Dermis blood vessel endothelial cell (primary cell): Measurements from ENCODE around the gene BNC2. TPM values are rescaled to one million over a fixed set of nuclear protein-coding genes. Genes with fewer than 3 reads are reported as not detected.
"Not testable (repeated sequence)": the region's sequence is repeated elsewhere in the genome, so short reads cannot be mapped to it uniquely, and the experiment has no call there.

Experiments used
- DNase-seq: peaks from one replicate; pipeline ENCODE4 v3.0.0; 2010
- total RNA-seq: library from RNA; depleted of rRNA; stranded (reverse); fragments of >200 nt; gene quantifications from 2 replicates; pipeline ENCODE4 v1.2.3, GENCODE V29; 2014

BNC2 gene
- total RNA-seq, 1 donor from 2014 or later: 12.1 TPM

DNA sequence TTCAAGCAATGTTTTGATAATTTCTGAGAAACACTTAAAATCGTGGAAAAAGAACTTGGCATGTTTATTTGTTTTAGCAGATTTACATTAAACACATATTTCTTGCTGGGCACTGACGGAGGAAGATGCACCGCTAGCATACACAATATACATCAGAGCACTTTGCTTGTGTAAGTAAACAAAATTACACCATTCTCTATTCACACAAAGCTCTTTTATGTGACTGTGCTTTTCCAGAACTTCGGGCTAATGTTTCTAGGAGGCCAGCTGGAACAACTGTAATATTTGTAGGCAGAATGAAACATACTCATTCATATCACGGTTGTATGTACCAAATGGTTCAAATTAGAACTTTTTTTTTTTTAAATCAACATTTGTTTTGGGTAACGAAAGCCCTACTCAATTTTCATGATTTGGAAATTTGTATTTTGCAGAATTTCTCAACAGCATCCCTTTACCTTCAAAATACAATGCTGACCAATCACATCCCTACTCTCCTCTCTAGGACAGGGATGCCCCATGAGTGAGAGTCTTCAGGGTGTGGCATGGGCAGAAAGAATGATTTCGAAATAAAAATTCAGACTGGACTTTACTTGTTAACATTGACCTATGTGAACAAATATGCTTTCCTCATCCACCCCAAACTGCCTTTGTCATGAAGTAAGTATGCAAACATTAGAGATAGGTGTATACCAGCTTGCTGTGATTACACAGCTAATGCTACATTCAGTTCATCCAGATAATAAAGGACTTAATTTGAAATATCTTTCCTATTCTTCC is 425.1 kb downstream of the BNC2 start:
- DNase-seq: no peak

DNA sequence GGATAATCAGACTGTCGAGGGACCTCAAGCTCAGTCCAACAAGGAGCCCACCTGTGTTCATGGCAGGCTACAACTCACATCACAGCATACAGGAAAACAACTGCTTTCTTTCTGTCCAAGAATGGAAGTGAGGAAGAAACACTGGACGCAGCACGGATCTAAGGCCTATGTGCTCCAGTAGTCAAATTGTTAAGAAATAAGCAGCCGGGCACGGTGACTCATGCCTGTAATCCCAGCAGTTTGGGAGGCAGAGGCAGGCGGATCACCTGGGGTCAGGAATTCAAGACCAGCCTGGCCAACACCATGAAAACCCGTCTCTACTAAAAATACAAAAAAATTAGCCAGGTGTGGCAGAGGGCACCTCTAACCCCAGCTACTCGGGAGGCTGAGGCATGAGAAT is 427.8 kb downstream of the BNC2 start:
- DNase-seq: peak; percentile 14

DNA sequence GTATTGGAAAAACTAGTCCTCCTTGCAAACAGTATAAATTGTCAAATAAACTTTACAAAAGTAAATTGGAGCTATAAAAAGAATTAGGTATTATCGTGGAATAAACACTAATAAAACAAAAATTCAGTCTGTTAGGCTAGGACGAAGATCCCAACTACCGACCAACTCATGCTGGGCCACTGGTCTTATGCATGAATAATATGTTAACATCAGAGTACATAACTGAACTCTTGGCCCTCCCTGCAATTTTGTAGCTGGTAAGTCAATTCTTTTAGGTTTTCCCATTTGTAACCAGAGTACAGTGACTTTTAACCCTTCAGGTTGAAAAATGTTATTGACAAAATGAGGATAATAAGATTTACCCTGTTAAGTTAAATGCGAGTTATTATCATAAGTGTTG is 428.7 kb downstream of the BNC2 start:
- DNase-seq: no peak

DNA sequence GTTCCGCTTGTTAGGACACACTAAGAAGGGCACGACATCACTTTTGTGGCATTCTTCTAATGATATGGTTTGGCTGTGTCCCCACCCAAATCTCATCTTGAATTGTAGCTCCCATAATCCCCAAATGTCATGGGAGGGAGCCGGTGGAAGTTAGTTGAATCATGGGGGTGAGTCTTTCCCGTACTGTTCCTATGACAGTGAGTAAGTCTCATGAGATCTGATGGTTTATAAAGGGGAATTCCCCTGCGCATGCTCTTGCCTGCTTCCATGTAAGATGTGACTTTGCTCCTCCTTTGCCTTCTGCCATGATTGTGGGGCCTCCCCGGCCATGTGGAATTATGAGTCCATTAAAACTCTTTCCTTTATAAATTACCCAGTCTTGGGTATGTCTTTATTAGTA is 431.6 kb downstream of the BNC2 start:
- DNase-seq: not testable (repeated sequence)

DNA sequence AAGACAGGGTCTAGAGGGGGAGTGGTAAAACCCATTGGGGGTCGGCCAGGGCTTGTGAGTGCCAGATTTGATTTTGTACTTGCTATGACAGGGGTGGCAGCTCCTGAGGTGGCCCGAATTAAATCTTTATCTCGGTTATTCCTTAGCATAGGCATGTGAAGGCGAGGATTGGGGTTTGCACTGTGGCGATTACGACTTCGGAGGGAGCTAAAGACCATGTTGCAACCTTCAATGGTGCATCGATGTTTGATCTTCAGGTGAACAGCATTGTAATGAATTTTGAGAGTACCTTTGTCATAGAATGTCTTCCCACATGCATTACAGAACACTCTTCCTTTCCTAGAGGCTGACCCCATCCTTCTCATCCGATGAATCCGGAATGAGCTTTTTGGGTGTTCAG is 433.9 kb downstream of the BNC2 start:
- DNase-seq: no peak

DNA sequence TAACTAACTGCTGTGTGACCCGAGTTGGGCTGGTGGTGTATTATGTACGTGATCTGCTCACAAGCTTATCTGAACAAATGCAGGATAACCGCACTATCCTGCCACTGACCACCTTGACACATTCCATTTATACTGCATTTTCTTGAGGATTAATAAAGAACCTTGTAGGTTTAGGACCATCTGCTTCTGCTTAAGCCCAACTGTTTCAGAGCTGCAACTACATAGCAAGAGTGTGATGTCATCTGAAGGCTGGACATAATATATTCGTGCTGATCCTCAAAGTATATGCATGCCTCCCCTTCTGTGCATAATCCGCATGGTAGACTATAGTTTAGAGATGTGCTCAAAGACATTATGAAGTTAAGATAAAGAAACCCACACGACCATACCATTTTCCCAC is 435.9 kb downstream of the BNC2 start:
- DNase-seq: no peak

DNA sequence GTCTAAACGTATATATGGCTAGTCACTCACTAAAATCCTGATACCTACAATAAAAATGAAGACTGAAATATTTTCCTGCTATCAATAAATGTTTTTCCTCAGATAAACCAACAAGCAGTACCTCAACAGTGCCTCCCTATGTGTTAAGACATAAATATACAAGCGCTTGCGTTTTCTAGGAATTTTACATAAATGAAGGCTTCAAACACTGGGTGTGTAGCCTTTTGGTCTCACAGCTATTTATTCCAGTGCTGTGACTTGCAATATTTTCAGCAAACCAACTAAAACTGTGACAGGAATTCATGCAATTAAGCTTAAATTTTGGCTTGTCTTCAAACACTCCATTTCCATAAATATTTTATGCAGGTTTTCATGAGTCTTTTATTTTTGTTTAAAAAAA is 437.0 kb downstream of the BNC2 start:
- DNase-seq: no peak

DNA sequence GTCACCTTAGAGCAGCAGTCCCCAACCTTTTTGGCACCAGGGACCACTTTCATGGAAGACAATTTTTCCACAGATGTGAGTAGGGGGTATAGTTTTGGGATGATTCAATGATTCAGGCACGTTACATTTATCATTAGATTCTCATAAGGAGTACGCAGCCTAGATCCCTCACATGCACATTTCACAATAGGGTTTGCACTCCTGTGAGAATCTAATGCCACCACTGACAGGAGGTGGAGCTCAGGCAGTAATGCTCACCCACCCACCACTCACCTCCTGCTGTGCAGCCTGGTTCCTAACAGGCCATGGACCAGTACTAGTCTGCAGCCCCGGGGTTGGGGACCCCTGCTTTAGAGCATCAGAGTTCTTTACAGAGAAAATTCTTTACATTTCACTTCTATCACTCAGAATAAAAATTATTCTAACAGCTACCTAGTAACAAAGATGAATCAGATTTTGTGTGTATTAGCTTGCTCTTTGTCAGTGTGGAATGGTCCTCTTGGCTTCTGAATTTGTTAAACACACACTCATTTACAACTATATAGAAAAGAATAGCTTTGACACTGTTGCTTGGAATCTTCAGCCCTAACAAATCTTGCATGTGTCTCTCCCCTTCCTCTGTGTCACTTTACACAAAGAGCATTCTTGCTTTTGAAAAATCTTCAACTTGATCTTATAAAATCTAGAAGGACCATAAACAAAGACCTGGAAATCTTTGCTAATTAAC is 438.6 kb downstream of the BNC2 start:
- no peak for DNase-seq

DNA sequence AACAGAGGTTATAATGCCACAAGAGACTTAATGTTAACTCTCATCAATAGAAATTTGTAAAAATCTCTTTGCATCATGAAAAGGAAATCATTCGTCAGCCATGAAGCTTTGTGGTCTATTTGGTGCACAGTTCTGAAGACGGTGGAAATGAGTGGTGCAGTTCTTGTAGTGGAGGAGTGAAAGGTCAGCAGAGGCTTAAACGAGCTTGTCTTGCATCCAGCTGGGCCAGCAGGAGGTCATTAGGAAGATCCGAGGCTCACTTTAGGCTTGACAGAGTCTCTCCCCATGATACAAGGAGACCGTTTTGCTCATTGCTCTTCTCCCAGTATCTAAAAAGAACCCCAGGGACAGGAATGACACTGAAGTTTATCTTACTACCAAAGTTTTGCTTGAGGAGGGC is 440.8 kb downstream of the BNC2 start:
- no peak for DNase-seq

DNA sequence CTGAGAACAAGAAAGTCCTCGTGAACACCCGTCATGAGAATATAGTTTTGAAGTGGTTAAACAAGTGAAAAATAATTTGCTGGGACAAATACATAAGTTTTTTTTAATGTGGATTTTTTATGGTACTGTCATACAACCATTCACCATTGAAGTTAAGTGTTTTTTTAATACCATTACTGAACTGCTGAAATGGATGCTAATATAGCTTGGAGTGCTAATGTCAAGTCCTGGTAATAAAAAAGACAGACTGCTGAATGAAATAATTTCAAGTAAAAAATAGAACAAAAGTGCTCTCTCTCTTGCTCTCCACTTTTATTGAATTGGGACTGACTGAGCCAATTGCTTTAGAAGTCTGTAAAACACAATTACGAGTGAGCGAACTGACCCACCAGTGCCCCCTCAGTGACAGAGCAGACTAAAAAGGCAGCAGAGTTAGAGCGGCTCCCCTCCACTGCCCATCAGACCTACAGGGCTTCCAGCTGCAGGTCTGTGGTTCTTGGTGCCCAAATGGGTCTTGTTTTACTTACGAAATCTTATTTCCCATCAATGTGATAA is 442.5 kb downstream of the BNC2 start:
- DNase-seq: no peak

DNA sequence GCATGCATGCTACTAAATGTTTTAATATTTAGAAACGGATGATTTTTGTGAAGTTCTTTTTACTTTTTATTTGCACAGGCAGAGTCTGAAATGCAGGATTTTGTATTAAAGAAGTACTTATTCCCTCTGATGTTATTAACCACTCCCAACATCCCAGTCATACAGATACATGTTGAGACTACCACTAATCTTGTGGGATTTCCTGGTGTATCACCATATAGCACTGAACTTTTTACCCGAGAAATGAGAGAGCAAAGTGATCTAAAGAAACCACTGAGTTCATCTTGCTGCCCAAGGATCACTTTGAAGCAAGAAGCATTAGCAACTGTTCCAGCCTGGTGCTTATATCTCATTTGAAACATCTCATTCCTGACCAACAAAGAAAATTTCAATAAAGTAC is 443.8 kb downstream of the BNC2 start:
- DNase-seq: no peak

DNA sequence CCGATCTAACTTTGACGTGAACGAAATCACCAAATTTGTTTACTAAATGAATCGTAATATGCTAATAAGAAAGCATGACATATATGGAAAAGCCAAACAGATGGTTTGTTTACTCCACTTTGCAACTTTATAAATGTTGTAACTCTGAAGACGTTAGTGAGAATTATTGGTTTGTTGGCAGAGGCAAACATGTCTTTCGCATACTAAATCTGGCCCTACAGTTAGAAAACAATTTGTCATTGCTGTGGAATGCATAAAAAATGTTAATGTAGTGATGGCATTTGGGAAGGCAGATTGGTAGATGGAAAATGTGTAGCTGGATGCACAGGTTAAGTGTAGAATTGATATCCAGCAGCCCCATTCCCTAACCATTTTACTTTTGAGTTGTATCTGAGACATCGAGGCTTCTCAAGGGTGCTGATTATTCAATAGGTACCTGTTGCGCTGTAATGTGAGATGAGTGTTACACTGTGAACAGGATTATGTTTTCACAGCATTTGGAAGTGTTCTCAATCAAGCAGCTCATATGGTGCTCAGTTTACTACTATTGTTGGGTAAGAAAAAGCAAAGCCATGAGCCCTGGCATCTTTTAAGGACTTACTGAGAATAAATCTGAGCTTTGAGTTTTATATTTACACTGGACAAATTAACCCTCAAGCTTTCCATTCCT is 444.8 kb downstream of the BNC2 start:
- DNase-seq: peak; percentile 32

DNA sequence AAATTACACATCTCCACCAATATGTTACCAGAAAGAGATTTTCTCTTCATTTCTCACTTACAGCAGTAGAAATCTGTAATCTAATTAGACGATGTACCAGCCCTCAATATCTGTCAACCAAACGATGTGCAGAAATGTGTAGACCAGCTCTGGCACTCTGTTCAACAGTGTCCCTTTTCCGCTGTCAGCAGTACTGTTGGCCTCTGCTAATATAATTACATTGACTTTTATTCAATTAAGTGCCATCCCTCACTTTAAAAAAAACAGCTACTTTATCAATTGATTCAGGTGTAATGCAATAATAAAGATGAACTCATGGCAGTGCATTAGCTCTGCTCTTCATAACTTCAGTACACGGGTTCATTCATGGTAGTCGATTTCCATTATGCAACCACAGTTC is 448.4 kb downstream of the BNC2 start:
- DNase-seq: no peak

DNA sequence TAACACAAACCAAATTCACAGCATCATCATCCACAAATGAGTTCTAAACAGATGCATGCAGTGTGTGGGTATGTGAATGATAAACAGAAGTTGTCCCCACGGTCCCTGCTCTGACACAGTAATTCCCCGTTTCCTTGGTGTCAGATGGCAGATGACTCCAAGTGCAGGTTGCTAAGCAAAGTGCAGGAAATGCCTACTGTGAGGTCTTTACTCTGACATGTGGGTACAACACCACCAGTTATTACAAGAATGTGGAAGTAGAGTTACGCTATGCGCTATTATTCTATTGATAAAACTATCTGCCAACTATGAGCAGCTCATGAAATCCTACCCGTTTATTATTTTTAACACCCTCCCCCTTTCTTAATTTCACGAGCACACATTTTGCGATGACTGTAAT is 448.9 kb downstream of the BNC2 start:
- DNase-seq: peak; percentile 7

DNA sequence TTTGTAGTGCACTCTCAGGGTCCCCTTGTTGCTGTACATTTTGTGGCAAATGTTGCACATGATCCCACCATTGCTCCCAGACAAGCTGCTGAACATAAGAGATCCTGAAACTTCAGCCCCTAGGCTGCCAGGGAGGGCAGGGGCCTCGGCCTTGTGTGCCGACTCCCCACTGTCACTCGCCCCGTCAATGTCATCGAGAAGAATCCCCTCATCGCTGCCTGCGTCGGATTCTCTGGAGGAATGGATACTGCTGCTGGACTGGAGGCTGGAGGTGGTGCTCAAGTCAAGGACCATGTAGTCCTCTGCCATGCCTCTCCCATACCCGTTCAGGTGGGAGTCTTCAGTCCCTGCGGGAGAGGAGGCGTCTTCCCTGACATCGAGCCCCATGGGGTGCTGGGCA is 451.3 kb downstream of the BNC2 start:
- DNase-seq: no peak

DNA sequence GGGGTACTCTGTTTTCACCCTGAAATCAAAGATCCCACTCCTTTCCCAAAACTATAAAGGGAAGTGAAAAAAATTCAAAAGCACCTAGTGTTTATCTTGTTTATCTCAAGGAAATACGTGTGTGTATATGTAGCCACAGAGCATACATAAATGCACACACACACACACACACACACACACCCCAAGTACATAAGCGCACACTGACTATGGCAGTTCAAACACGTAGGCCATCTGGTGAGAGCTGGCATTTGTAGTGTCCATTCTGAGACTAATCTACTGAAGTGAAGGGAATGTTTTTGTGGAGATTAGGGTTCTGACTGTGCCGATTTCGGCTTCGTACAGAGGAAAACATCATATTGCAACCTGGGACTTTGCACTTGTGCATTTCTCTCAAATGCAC is 451.7 kb downstream of the BNC2 start:
- DNase-seq: no peak

DNA sequence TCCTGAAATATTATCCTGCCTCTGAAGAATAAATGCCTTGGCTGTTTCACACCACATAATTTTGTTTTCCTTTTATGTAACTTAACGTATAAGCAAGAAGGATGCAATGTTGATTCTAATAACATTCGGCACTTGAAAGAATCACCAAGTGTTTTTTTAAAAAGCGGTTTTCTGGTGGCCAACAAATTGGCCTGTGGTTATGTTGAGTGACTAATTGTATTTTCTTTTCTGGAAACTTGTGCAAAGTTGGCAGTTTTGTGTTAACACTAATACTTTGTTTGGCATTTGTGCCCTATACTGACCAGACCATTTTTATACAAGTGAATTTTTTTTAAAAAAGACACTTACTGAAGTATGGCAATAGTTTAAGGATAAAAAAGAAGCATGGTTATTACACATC is 452.7 kb downstream of the BNC2 start:
- DNase-seq: no peak

DNA sequence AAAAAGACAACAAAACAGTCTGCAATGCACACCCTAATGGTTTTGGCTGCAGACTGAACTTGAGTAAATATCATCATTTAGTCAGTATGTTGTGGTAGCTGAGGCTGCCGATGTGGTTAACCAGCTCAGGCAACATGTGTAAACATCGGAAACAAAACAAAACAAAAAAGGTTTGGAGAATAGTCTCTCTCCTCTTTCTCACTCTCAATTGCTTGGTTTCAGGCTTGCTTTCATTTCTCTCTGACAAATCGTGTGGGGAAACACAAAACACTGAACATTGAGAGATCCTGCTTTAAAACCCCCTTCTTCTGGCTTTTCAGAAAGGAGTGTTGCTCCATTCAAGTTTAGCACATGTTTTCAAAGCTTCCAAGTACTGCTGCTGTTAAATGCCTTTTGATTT is 453.3 kb downstream of the BNC2 start:
- peak; percentile 10 for DNase-seq

DNA sequence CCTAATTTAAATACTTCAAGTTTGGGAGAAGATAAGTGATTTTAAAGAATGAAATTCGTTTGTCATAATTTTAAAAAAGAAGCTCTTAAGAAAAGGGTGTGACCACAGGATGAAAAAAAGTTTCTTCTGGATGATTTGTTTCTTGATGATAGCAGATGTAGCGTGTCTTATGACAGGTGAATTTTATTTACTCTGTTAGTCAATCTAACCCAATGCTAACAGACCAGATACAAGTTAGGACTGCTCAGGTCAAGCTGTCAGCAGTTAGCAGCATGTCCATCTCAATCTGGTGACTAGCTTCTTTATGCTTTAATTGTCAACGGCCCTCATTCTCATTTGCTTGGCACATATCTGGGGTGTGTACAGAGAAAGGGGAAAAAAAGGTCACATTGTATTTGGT is 456.0 kb downstream of the BNC2 start:
- DNase-seq: no peak

DNA sequence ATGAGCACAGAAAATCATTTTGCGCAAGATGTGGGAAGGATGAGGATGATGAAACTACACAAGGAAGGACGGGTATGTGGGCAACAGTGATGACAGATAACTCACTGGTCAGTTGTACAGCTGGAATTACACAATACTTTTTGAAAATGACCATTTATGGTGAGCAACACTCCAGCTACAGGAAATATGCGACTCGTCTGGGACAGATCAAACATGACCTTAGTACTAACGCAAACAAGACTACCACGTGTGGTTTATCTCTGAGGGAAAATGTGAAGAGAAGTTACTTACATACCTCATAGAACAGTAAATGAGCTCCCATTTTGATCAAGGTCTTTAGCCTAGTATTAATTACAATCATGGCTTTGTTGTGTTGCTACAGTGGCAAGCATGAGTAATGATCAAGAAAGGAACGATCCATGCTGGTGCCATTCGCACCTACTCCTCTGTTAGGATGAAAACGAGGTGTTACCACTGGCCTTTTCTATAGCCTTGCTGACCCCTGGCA is 456.9 kb downstream of the BNC2 start:
- peak; percentile 15 for DNase-seq

DNA sequence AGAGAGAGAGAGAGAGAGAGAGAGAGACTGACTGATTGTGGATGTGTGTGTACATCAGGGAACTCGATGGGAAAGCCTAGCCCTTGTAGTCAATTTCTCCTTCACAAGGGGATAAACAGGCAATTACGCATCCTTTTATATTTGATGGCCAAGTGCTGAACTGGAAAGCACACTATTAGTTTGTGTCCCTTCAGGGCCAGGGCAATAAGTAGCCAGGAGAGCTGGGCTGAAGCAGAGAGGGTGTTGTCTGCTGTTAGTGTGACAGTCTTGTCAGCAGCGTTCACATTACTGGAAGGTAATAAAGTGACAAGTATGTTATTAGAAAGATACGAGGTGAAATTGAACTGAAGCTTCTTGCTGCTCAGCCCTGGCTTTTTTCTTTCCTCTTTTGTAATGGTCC is 457.7 kb downstream of the BNC2 start:
- DNase-seq: no peak

DNA sequence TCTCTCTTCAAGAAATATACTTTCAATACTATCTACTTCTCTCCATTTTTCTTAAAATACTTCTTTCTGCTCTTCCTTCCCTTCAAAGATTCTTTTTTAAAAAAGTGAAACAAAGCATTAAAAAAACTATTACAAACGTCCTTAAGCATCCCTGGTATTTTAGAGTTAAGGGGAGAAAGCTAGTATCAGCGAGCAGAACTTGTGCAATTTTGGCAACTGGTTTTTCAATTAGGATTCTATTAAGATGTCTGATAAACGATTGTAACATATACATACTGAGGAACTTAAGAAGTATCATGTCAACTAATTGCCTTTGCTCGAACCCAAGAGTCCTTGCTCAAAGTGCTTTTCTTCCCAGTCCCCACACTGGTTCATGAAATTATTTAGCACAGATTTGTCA is 459.2 kb downstream of the BNC2 start:
- no peak for DNase-seq

DNA sequence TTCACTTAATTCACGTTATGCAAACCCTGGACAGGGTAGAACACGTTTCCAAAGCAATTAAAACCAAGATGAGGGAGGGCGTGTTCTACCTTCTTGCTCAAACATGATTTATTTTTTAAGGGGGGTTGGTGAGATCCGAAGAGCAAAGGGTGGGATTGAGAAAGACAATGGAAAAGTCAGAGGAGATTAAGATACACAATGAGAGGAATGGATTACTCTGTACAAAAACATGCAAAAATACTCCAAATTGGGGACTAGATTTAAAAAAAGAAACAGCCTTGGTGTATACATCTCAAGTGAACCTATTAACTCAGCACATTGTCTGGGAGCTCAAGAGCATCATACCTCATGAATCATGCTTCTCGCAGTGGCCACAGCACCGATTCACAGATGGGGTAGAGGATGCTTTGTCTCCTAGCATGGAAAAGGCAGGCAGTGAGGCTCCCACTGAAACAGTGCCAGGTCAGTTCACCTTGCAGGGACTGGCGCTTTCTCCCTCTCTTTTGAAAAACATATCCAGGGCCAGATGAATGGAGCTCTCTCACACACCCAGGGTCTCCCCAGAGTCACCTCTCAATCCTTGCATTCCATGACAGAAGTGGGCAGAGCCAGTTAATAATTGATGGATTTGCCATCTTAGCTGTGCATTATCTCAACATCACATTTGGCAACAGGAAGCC is 459.7 kb downstream of the BNC2 start:
- no peak for DNase-seq
